GM19239 (cell line): ENCODE results near the gene PARK7.
"Not testable (repeated sequence)": the region's sequence is repeated elsewhere in the genome, so short reads cannot be mapped to it uniquely, and the experiment has no call there.

Experiments
- DNase-seq: peaks from one replicate; pipeline ENCODE4 v3.0.0; 2011; ENCODE audit warnings: low spot score; ENCODE audit not compliant: insufficient read length
- FAIRE-seq: peaks from 2 replicates; lab custom pipeline; 2011; peaks lifted over from hg19 to GRCh38; lab: Jason Lieb, UNC

The PARK7 gene

GRCh38 chr1:7961216-7962013 is at the start of gene PARK7:
Gene PARK7, plus strand, starts transcription at chr1:7961711. Its CDS starts 1,075 bp downstream, at chr1:7962786.
- DNase-seq (peak; percentile 86), FAIRE-seq (peak; percentile 89)

- no peak for DNase-seq
- FAIRE-seq: no peak
Observed at GRCh38 chr1:7912145-7912544, 49.4 kb upstream of the PARK7 start.

- DNase-seq (no peak), FAIRE-seq (no peak)
Observed at GRCh38 chr1:7912743-7913557, 48.6 kb upstream of the PARK7 start.

- no peak for FAIRE-seq
- DNase-seq: no peak
Observed at GRCh38 chr1:7915826-7916500, 45.5 kb upstream of the PARK7 start.

DNA sequence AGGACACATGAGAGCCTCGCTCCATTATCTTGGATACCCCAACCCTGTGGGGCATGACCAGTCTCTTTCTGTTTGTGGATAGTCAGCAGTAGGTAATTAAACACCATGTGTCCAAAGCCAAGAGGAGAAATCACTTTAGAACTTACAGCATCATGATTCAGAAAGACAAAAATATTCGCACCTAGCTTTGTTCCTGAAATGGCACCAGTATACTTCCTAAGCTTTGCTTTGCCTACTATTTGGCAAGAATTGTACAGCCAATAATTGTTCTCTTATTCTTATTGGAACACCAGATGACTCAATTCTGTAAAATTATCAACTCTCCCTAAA is 45.0 kb upstream of the PARK7 start:
- no peak for FAIRE-seq
- no peak for DNase-seq

- FAIRE-seq, DNase-seq: not testable (repeated sequence)
Observed at GRCh38 chr1:7917971-7918370, 43.5 kb upstream of the PARK7 start.

DNA sequence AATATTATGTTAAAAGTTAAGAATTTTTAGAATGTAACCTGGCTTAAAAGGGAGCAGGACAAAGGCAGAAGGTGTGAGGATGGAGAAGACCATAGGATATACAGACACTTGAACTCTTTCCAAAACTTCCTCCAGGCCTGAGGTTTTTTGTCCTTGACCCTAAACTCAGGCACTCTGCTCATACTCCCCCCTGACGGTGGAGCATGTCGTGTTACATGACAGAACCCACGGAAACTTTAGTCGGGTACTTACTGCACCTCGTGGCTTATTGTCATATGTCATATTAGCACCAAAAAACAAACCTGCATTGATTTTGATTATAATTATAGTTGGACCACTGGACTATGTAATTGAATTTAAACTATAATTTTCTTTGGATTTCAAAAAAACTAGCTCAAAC is 41.6 kb upstream of the PARK7 start:
- no peak for FAIRE-seq

GRCh38 chr1:7921796-7922195 is 39.7 kb upstream of the PARK7 start:
- FAIRE-seq (no peak), DNase-seq (no peak)

More for the DNA sequence above, 41.6 kb upstream of the PARK7 start:
- no peak for DNase-seq

DNA sequence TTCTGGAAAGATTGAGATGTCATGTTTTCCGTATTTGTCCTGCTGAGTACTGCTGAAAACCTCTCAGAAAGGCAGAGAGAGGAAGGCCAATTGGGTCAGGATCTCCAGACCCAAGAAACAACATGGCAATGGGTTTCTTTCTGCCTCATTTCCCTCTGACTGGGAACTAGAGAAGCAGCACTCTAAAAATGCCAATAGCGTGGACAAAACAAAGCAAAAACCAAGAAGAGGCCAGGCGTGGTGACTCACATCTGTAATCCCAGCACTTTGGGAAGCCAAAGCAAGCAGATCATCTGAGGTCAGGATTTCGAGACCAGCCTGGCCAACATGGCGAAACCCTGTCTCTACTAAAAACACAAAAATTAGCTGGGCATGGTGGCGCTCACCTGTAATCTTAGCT is 39.2 kb upstream of the PARK7 start:
- DNase-seq (no peak), FAIRE-seq (no peak)

GRCh38 chr1:7927061-7927460 is 34.5 kb upstream of the PARK7 start:
- not testable (repeated sequence) for FAIRE-seq, DNase-seq

GRCh38 chr1:7928247-7928646 is 33.3 kb upstream of the PARK7 start:
- no peak for DNase-seq
- no peak for FAIRE-seq

- no peak for DNase-seq
Observed at GRCh38 chr1:7929637-7930036, 31.9 kb upstream of the PARK7 start.

GRCh38 chr1:7930645-7931445 is 30.7 kb upstream of the PARK7 start:
- DNase-seq (no peak), FAIRE-seq (peak; percentile 39)

More at GRCh38 chr1:7929637-7930036, 31.9 kb upstream of the PARK7 start:
- no peak for FAIRE-seq

GRCh38 chr1:7931446-7931812 is 30.1 kb upstream of the PARK7 start:
- DNase-seq (no peak), FAIRE-seq (no peak)

- no peak for DNase-seq
- FAIRE-seq: no peak
Observed at GRCh38 chr1:7932524-7933138, 28.9 kb upstream of the PARK7 start.

DNA sequence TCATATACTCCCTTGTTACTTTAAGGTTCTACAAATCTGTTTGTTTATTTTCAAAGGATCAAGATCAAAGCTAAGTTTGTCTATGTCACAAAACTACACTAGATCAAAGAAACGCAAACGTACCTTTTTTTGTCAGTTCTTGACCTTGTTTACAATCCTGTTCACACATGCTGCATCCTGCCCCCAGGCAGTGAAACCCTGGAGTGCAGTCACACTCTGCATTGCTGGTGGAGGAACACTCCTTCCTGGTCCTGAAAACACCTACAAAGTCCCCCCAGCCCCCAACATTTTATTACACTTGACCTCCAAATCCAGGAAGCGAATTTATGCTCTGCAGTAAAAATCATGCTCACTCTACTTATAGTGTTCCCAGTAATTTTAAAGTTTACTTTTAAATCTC is 23.4 kb upstream of the PARK7 start:
- no peak for FAIRE-seq
- DNase-seq: no peak

DNA sequence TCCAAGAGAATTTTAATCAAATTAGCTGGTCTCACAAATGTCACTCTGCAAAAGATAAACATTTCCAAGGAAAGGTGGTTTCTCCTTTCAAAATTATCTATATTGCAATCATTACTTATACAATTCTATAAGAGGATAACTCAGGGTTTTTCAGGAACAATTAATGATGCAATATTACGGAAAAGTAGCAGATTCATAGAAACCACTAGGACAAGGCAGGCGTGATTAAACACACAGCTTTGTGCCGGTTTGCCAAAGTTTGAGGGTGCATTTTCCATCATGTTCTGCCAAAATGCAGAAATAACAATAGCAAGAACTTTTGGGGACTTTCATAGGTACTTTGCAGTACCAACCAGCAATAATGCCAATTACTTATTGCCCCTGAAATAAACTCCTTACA is 21.5 kb upstream of the PARK7 start:
- FAIRE-seq (no peak), DNase-seq (no peak)

DNA sequence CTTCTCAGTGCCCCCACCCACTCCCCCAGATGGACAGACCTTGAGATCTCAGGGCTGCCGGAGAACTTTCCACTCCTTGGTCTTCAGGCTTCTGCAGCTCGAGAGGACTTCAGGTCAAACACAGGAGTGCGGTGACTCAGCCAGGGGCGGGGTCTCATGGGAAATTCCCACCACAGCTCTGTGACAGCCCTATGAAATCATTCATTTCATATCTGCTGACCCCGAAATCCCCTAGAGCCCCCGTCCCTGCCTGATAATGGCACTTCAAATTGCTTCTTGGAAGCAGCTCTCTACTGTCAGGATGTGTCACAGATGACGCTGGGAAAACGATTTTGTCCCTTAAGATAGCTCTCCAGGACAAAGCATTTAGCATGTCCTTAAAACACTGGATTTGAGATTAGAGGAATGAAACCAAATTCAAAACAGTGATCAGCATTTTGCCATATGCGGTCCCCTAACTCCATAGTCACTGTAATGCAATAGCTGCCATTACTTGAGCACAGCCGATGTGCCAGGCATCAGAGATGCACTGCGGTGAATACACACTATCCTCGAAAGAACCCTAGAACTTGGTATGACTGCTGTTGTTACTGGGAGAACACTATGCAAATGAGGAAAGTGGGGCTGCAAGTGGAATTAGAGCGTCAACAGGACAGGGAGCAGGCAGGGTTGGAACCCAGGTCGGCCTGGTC is 20.6 kb upstream of the PARK7 start, which contains the start of gene TNFRSF9:
TNFRSF9 (minus strand) TSS at position 95 of the 692 bp plus-strand sequence. CDS start 845 bp downstream, outside the sequence.
- no peak for DNase-seq

DNA sequence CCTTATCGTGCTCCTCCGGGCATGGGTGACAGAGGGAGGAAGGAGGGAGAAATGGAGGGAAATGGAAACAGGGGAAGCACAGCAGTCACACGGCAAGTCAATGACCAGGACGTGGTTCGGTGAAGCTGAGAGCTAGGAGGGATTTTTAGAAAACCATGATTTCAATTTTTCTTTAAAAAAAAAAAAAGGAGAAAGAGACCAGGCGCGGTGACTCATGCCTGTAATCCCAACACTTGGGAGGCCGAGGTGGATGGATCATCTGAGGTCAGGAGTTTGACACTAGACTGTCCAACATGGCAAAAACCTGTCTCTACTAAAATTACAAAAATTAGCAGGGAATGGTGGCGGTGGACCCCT is 20.1 kb upstream of the PARK7 start:
- no peak for DNase-seq
- no peak for FAIRE-seq

More for the DNA sequence above, 20.6 kb upstream of the PARK7 start, which contains the start of gene TNFRSF9:
- FAIRE-seq: peak; percentile 8
